ENCODE data around the gene ARIH1. TPM values are rescaled to one million over a fixed set of nuclear protein-coding genes. Genes with fewer than 3 reads are reported as not detected.

The ARIH1 gene
- total and polyA plus RNA-seq, 2 of the 8 experiments (the other 6 are each of a cell fraction or from before 2014, with no cell fraction given): 32.7 to 179 TPM

GRCh38 chr15:72585025-72585424, 110.9 kb downstream of the ARIH1 start:
- Histone ChIP-seq H3K4me2 (ENCODE audit: insufficient read depth in 1 of 2, low read depth in 2 of 2, low read length in 2 of 2) (no peak overlapping the region), H3K4ac (replicated peaks; ENCODE audit: insufficient read length, low read depth, low read length) (no peak overlapping the region), H3K9me3 (ENCODE audit: insufficient read depth in 2 of 2, low read depth in 1 of 2, low read length in 1 of 2) (no peaks in the 10 kb centered on the region), H3K9ac (replicated peaks in 1 of 4; ENCODE audit: extremely low read depth in 1 of 4, low read depth in 3 of 4, low read length in 3 of 4) (no peak overlapping the region), H3K18ac (ENCODE audit: extremely low read depth, low read length) (no peak overlapping the region), H2BK5ac (ENCODE audit: low read depth, low read length) (no peak overlapping the region), H2AK5ac (ENCODE audit: low read depth, low read length) (no peak overlapping the region), H3K56ac (replicated peaks; ENCODE audit: insufficient read length, low read depth, low read length) (no peak overlapping the region), H2AFZ (ENCODE audit: low read length) (no peak overlapping the region), H3K4me1 (replicated peaks in 1 of 4; ENCODE audit: control insufficient read depth in 3 of 4, insufficient read depth in 4 of 4, low read length in 3 of 4) (no peaks in the 10 kb centered on the region), H4K20me1 (replicated peaks in 1 of 2; ENCODE audit: control insufficient read depth in 1 of 2, insufficient read depth in 2 of 2, low read length in 2 of 2) (peaks cover 2 to 6% of the 10 kb centered on the region in 2 experiments), H4K91ac (replicated peaks; ENCODE audit: insufficient read length, low read length) (no peak overlapping the region), H3K27me3 (replicated peaks in 1 of 4; ENCODE audit: control insufficient read depth in 3 of 4, extremely low read depth in 1 of 4, insufficient read depth in 3 of 4, low read length in 3 of 4) (no peaks in the 10 kb centered on the region), H3K79me2 (ENCODE audit: control insufficient read depth in 1 of 2, insufficient read depth in 2 of 2, low read length in 2 of 2) (no peaks in the 10 kb centered on the region), H3K79me1 (ENCODE audit: low read depth, low read length) (no peaks in the 10 kb centered on the region; the same call in 1 of the 2 replicates), H4K8ac (ENCODE audit: extremely low read depth, insufficient read depth, low read length) (no peak overlapping the region), H2BK20ac (ENCODE audit: low read length) (no peak overlapping the region), H3K4me3 (ENCODE audit: extremely low read depth in 1 of 4, insufficient read depth in 2 of 4, low read depth in 3 of 4, low read length in 4 of 4) (no peak overlapping the region), H3K27ac (ENCODE audit: low read depth, low read length) (no peak overlapping the region), H4K5ac (ENCODE audit: insufficient read length, low read depth, low read length) (no peak overlapping the region), H3K36me3 (ENCODE audit: control insufficient read depth in 2 of 4, insufficient read depth in 4 of 4, low read length in 3 of 4) (peaks cover 10 to 52% (median 24%) of the 10 kb centered on the region in 4 experiments), H2BK120ac (replicated peaks; ENCODE audit: low read depth, low read length) (no peak overlapping the region), H3K23ac (ENCODE audit: insufficient read length) (no peak overlapping the region), H3K23me2 (ENCODE audit: low read depth, low read length) (no peaks in the 10 kb centered on the region), H2BK15ac (ENCODE audit: low read length) (no peak overlapping the region), H2BK12ac (ENCODE audit: low read depth, low read length) (no peak overlapping the region), H3K14ac (ENCODE audit: insufficient read length) (no peak overlapping the region)
- 95 to 100% methylated on average over 1 to 2 of the region's 2 CpGs for WGBS, 2 experiments (ENCODE audit: extremely low coverage in 1 of 2, insufficient coverage in 1 of 2, insufficient read length in 1 of 2, insufficient replicate concordance in 2 of 2, low coverage in 1 of 2, low lambda C conversion rate in 2 of 2, missing lambda C conversion rate in 1 of 2)
- DNase-seq (ENCODE audit: low read depth in 1 of 2, low spot score in 2 of 2): no peak
- CTCF ChIA-PET (ENCODE audit: partially characterized antibody): interaction anchor here (0.9 to 3.8 kb wide), 2 partner anchors 11 to 15 kb away, joined by 3 to 25 read pairs; no protein-coding TSS in a partner anchor
- FAIRE-seq: no peak
- POLR2A ChIA-PET (ENCODE audit: partially characterized antibody): interaction anchor here (1.4 kb wide), 1 partner anchor 112 kb away, joined by 3 read pairs; no protein-coding TSS in a partner anchor
- no peak for TF ChIP-seq EZH2 (IDR thresholded peaks at IDR 0.05; ENCODE audit: low read depth, low read length, severe bottlenecking)
- TF ChIP-seq CHD2 (IDR thresholded peaks at IDR 0.05; ENCODE audit: low read length): no peak
- no peak for TF ChIP-seq SP4 (IDR thresholded peaks at IDR 0.05; ENCODE audit: low read length)
- TF ChIP-seq FOSL1 (IDR thresholded peaks at IDR 0.05; ENCODE audit: insufficient read depth, low read depth, low read length): no peak
- no peak for TF ChIP-seq TBP (IDR thresholded peaks at IDR 0.05; ENCODE audit: low read depth, low read length)
- TF ChIP-seq PHF8 (conservative IDR thresholded peaks at IDR 0.05; ENCODE audit: low read depth, low read length): no peak
- no peak for TF ChIP-seq E2F6 (IDR thresholded peaks at IDR 0.05)
- no peak for TF ChIP-seq TEAD4 (IDR thresholded peaks at IDR 0.05; ENCODE audit: low read depth, low read length)
- no peak for TF ChIP-seq SIRT6 (IDR thresholded peaks at IDR 0.05; ENCODE audit: low read length)
- TF ChIP-seq GTF2F1 (IDR thresholded peaks at IDR 0.05; ENCODE audit: borderline replicate concordance, low read depth, low read length): no peak
- no peak for TF ChIP-seq POLR2A (IDR thresholded peaks at IDR 0.05; ENCODE audit: control extremely low read depth in 1 of 2, low read depth in 2 of 2, low read length in 2 of 2)
- TF ChIP-seq BACH1 (IDR thresholded peaks at IDR 0.05; ENCODE audit: low read length): no peak
- no peak for TF ChIP-seq POU5F1 (IDR thresholded peaks at IDR 0.05; ENCODE audit: low read depth, low read length)
- no peak for TF ChIP-seq ATF3 (IDR thresholded peaks at IDR 0.05; ENCODE audit: insufficient read depth, low read depth, low read length)
- TF ChIP-seq HDAC6 (IDR thresholded peaks at IDR 0.05; ENCODE audit: low read depth, low read length): no peak
